WI38 (cell line): ENCODE data around the gene DLGAP3.

Source experiments
- H3K4me3 ChIP-seq: 2 replicates; pipeline ENCODE4 v1.5.1; 2011; ENCODE audit warnings: low read depth, mild to moderate bottlenecking, control low read depth, low read length
- TF ChIP-seq, protein P1 (sequence below): IDR thresholded peaks from 2 replicates; pipeline ENCODE4 v1.5.1; 2012; ENCODE audit warnings: low read depth, mild to moderate bottlenecking, control low read depth, low read length

Gene DLGAP3

GRCh38 chr1:34865573-34865972, 63.9 kb downstream of the DLGAP3 start:
- H3K4me3 ChIP-seq = peak overlapping the region; percentile 67
- TF ChIP-seq, protein P1, sequence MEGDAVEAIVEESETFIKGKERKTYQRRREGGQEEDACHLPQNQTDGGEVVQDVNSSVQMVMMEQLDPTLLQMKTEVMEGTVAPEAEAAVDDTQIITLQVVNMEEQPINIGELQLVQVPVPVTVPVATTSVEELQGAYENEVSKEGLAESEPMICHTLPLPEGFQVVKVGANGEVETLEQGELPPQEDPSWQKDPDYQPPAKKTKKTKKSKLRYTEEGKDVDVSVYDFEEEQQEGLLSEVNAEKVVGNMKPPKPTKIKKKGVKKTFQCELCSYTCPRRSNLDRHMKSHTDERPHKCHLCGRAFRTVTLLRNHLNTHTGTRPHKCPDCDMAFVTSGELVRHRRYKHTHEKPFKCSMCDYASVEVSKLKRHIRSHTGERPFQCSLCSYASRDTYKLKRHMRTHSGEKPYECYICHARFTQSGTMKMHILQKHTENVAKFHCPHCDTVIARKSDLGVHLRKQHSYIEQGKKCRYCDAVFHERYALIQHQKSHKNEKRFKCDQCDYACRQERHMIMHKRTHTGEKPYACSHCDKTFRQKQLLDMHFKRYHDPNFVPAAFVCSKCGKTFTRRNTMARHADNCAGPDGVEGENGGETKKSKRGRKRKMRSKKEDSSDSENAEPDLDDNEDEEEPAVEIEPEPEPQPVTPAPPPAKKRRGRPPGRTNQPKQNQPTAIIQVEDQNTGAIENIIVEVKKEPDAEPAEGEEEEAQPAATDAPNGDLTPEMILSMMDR = no peak

- no peak overlapping the region for H3K4me3 ChIP-seq
- TF ChIP-seq, protein P1 = no peak
Observed at GRCh38 chr1:34864759-34865158, 64.7 kb downstream of the DLGAP3 start.

DNA sequence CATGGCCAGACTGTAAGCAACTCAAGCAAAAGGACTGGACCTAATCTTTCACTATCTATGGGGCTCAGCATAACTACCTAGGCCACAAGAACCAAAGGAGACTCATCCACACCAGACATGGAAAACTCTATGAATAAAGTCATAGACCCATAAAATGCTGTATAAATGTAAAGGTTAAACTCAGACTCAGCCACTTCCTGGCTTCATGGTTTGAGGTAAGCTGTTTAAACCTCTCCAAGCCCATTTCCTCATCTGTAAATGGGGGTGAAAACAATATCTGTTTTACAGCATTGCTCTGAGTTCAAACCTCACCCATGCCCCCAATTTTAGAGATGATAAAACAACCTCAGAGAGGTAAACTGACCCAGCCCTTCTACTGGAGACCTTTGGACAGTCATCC, 65.9 kb downstream of the DLGAP3 start:
- TF ChIP-seq, protein P1 = no peak
- H3K4me3 ChIP-seq = no peak overlapping the region

DNA sequence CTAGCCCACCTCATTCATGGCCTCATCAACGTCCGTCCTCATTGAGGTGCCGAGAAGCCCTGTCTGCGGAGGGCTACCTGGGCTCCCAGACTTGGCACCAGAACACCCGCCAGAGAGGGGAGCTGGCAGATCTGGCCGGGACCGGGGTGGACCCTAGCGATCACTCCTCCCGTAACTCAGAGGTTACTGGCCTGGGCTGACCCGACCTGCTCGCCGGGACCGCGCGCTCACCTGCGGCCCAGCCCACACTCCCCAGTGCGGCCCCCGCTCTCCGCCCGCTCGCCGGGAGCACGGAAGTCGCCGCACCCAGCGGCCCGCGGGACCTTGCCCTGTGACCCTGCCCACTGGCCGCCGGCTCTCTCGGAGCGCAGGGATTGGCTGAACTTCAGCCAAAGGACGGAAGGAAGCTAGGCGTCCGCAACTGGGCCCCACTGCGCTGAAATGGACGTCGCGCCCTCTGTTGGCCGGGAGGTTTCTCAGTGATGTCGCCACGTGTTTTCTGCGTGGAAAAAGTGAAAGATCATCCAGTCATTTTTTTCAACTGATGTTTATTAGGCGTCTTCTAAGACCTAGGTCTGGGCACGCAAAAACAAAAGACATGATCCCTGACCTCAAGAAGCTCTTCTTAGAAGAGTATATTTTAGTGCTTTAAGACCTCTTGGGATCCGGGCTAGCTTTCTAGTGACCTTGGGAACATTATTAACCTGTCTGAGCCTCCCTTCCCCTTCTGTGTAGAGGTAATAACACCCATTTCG, 69.8 kb downstream of the DLGAP3 start, which contains the start of gene SMIM12:
SMIM12 (minus strand) TSS at position 304 of the 755 bp plus-strand sequence. CDS start 3,772 bp downstream, outside the sequence.
- H3K4me3 ChIP-seq = peak within 1 kb of the TSS; percentile 95
- TF ChIP-seq, protein P1 = peak; percentile 75

GRCh38 chr1:34858901-34859445, 70.5 kb downstream of the DLGAP3 start:
- H3K4me3 ChIP-seq = peak overlapping the region; percentile 95
- TF ChIP-seq, protein P1 = no peak

DNA sequence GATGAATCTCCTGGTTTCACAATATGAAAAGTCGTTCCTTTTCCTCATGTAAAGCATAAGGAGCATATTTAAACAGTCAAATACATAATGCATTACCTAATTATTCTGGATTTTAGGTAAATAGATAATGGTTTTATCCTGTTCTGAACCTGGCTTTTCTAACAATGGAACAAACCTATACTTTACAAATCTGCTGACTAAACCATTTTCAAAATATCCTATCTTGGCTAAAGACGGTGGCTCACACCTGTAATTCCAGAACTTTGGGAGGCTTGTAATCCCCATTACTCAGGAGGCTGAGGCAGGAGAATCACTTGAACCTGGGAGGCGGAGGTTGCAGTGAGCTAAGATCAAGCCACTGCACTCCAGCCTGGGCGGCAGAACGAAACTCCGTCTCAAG, 72.8 kb downstream of the DLGAP3 start:
- no peak overlapping the region for H3K4me3 ChIP-seq
- TF ChIP-seq, protein P1 = no peak

- TF ChIP-seq, protein P1 = peak; percentile 99
- H3K4me3 ChIP-seq = no peak overlapping the region
Observed at GRCh38 chr1:34852677-34853217, 76.7 kb downstream of the DLGAP3 start.
